Activated CD8-positive, alpha-beta memory T cell treated with anti-CD3 and anti-CD28 coated beads for 1 hour (primary cell): ENCODE measurements around the gene MYOCOS.
"Not testable (repeated sequence)": the region's sequence is repeated elsewhere in the genome, so short reads cannot be mapped to it uniquely, and the experiment has no call there.

Source experiments
- DNase-seq, 2 donors: peaks; one replicate each; pipeline ENCODE4 v3.0.0-alpha.2; 2020; ENCODE audit warnings: low read depth in 1 of 2; ENCODE audit errors: extremely low read depth in 1 of 2

Gene MYOCOS

DNA sequence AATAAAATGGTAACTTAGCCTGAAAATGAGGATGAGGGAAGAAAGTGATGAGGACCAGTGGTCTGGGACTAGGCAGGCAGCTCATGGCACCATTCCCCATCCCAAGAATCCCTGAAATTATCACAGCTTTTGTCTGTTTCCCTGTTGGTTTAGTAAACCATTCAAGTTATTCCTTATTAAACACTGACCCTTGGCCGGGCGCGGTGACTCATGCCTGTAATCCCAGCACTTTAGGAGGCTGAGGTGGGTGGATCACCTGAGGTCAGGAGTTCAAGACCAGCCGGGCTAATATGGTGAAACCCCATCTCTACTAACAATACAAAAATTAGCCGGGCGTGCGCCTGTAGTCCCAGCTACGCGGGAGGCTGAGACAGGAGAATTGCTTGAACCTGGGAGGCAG, 34.2 kb downstream of the MYOCOS start:
- not testable (repeated sequence) for DNase-seq

GRCh38 chr1:171661076-171661650, 39.1 kb downstream of the MYOCOS start:
- no peak for DNase-seq

DNA sequence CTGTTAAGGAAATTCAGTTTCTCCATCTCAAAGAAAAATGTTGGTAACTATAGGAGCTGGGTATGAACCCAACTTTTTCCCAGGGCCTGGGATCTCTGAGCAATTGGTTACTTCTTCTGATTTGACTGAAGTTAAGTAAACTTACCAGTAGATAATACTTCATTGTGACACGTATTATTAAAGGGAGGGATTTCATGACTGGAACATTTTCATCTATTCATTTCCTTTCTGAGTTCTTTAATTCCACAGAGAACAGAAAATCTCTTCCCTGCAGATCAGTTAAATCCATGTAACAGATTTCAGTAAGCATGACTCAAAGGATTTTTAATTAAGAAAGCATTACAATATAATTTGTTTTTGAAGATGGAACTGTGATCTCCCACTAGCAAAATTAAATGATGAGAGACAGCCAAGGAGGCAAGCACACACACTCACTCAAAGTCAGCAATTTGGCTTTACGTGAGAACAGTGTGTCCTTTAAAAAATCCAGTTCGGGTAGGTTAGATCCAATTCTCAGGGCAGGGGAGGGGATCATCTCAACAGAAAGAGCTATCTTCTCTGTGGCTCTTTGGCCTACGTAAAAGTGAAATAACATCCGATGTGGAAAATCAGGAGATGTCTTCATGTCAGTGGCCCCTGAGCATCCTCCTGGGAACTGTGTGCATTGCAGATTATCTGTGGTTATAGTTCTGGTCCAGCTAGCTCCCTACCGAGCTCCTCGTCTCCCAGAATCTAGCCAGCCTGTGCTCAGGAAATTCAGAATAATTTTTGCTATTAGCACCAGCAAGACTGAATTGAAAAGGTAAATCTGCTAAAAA, 41.2 kb downstream of the MYOCOS start:
- no peak for DNase-seq

DNA sequence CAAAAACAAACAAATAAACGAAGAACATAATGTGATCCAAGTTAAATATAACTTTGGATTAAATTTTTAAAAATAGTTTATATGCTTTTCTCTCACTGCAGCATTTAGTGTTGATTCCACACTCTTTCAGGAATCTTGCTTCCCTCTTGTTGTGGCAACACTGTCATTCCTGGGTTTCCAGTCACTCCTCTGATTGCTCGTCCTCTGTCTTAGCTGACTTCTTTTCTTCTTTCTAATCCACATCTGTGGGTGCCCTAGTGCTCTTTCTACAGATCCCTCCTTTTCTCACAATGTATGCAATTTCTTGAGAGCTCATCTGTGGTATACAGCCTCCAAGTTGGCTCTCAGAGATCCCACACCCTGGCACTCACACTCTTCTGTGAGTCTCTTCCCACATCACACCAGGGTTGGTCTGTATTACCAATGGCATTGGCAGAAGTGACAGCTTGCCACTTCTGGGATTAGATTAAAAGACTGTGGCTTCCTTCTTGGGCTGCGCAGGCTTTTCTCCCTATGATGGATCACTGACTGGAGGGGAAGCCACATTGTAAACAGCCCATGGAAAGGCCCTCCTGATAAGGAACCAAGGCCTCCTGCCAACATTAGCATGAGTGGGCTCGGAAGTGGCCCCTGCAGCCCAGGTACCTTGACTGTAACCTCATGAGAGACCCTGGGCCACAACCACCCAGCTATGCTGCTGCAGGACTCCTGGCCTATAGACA, 42.0 kb downstream of the MYOCOS start:
- no peak for DNase-seq

DNA sequence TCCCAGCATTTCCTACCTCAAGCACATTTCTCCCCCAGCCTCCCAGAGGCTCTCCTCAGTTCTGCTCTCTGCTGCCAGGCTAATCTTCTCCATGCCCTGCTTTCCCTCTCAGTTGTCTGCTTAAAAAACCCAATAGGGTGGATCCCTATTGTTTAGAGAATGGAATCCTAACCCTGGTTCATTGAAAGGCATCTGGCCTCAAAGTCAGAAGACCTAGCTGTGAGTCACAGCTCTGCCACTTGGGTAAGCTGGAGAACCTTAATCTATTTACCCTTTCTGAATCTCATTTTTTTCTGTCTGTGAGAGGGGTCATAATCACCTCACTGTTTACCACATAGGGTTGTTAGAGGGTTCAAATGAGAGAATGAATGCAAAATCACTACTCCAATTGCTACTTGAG, 42.9 kb downstream of the MYOCOS start:
- no peak for DNase-seq

DNA sequence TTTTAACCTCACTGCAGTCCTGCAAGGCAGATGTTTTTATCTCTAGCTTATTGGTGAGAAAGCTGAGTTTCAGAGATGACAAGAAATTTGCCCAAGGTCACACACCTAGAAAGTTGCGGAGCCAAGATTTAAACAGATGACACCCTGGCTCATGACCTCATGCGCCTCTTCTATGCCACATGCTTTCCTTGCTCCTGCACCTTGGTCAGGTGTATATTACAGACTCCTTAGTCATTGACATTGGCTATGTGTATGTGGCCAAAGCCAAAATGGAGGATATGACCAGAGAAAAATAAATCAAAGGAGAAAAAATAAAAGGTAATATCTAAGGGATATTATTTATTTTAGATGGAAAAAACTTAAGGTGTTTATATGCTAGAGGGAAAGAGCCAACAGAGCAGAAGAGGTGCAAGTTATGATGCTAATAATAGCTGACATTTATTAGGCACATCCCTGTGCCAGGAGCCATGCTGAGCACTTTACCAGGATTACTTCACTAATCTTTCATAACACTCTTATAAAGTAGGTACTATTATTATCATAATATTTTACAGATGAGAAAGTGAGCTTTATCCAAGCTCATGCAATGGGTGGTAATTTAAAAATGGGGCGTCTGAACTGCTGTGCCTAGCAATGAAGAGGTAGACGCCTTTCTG, 44.2 kb downstream of the MYOCOS start:
- no peak for DNase-seq

GRCh38 chr1:171668372-171668771, 46.3 kb downstream of the MYOCOS start:
- DNase-seq, result no peak

DNA sequence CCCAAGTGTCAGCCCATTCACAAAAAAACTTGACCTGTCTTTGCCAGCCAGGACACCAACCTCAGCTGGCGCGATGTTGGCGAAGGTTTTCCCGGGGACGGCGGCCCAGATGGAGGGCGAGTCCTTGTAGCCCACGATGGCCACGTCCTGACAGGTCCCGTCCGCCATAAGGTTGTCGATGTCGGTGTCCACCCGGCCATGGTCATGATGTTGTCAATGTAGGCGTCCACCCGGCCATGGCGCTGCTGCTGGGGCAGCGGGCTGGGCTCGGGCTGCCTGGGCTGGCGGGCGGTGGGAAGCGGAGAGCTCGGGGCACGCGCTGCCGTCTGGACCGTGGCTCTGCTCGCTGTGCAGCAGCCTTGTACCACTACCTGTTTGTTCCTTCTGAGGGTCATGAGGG, 48.7 kb downstream of the MYOCOS start:
- no peak for DNase-seq

GRCh38 chr1:171674431-171675405, 52.7 kb downstream of the MYOCOS start:
- DNase-seq, result no peak
